Activated CD8-positive, alpha-beta memory T cell treated with anti-CD3 and anti-CD28 coated beads for 36 hours (primary cell): ENCODE data around the gene ANKS1A. TPM values are rescaled to one million over a fixed set of nuclear protein-coding genes. Genes with fewer than 3 reads are reported as not detected.

ENCODE experiments used
- CTCF ChIA-PET: fragments of 350-600 bp; sonication (Branson Sonifier 250); formaldehyde crosslinking; loops from one replicate; lab custom pipeline; 2021; ENCODE audit warnings: antibody characterized with exemption; lab: Charles Lee
- POLR2A ChIA-PET: fragments of 350-600 bp; sonication (Branson Sonifier 250); formaldehyde crosslinking; loops from one replicate; lab custom pipeline; 2021; ENCODE audit warnings: antibody characterized with exemption; lab: Charles Lee
- total RNA-seq, 2 experiments: library from RNA; stranded (reverse); gene quantifications; one replicate each; pipeline ENCODE4 v1.2.3, GENCODE V29; 2021

ANKS1A gene
- total RNA-seq, 2 experiments from 2014 or later: 7.9 to 8.6 TPM

DNA sequence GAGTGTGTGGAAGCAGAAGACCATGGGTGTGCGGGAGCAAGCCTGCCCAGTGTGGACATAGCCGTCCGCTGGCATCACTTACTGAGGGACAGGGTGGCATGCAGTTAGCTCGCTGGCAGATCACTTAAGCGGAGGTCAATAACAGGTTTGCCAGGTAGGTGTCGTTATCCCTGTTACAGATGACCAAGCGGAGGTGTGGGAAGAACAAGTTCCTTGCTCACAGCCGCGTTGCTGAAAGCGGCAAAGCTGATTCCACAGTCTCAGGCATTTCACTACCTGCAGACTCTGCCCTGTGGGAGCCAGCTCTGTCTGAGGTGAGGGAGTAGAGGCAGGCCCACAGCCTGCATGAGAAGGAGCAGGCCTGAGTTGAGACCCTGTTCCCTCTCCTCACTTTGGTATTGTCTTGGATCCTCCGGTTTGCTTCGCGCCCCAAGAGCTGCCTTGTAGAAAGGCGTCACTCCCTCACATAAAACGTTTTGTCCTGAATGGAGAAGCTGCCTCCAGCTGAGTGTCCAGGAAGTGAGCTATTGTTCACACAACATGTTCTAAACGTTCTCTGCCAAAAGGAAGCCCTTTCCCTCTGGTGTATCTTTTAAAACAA is 155.2 kb downstream of the ANKS1A start:
- CTCF ChIA-PET: no interaction called here

DNA sequence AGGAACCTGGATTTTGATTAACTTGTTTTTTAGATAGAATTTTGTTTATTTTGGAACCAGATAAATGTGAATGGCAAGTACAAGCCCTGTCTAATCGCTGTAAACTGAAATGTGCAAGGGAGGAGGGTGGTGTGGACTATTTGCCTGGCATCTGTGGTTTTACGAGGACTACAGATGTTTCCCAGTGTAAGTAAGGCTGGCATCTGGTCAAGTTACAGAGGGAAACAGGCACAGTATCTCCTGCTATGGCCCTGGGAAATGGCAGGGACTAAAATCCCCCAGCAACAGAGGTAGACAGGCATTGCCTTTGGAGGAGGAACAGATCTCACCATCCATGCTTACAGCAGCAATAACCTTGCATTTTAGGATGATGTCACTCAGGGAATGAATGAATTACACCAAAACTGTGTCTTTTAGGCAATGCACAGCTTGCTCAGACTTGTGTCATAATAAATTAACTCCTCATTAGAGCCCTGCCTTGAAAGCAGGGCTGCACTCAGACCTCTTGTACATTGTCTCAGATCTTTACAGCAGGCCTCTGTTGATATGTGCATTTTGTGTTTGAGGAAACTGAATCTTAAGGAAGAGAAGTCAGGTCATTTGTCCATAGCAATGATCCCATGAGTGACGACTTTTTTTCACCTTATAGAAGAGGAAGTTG is 155.8 kb downstream of the ANKS1A start:
- ChIA-PET CTCF (no interaction called here), POLR2A (no interaction called here)

More for the DNA sequence above, 155.2 kb downstream of the ANKS1A start:
- POLR2A ChIA-PET: no interaction called here

DNA sequence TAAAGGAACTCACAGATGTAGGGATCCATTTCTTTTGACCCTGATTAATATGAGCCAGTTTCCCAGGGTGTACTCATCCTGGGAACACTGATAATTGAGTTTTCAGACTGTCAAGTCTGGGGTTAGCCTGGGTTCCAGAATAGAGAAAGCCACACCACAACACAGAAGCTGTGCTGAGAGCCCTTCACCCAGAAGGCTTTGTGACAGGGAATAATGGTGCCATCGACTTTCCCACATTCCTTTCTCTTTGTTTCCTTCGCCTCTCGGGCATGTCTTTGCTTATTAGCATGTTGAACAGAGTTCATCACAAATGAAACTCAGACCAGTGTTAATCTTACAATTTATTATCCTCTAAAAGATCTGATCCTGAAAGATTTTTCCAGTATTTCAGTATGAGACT is 157.0 kb downstream of the ANKS1A start:
- CTCF ChIA-PET: no interaction called here
- POLR2A ChIA-PET: no interaction called here

DNA sequence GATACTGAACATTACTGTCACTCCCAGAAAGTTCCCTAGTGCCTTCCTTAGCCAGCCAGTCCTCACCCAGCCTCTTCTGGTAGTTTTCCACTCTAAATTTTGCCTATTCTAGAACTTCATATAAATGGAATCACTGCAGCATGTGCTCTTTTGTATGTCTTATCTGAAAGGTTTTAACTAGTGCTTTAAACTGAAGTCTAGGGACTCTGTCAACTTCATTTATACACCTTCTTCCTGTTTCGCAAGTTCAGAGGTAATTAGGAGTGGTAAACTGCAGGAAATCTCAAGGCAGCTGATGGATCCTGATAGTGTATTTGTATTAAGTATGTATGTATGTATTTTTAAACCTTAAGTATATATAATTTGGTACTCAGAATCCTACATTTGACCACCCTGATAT is 157.8 kb downstream of the ANKS1A start:
- POLR2A ChIA-PET: no interaction called here
- CTCF ChIA-PET: no interaction called here

DNA sequence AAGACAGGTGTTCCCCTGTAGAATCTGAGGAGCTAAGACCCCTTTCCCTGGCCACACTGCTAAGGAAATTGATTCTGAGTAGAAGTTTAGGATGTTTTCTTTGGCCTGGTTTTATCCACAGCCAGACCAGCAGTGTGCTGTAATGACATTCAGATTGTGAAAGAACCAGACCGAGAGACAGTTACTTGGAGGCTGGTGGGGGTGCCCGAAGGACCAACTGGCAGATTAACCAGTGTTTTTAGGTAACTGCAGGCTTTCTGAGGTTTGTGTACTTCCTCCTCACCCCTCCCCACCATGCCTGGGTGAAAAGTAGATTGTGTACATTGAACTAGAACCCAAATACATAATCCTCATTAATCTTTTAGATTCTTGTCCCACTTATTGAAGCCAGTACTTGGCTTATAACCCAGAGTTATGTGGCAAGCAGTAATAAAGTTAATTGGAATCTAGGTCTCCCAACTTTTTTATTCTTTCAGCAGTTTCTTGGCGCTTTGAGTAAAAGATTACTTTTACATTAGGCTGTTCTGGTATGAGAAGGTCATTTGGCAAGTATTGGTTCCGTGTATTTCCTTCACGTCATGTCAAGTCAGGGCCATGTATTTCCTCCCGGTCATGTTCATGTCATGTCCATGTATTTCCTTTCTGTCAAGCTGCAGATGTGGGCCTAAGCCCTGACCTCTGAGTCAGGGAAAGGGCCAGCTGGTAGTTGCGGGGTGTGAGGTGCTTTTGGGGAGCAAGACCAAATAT is 158.4 kb downstream of the ANKS1A start:
- ChIA-PET CTCF (no interaction called here), POLR2A (no interaction called here)

DNA sequence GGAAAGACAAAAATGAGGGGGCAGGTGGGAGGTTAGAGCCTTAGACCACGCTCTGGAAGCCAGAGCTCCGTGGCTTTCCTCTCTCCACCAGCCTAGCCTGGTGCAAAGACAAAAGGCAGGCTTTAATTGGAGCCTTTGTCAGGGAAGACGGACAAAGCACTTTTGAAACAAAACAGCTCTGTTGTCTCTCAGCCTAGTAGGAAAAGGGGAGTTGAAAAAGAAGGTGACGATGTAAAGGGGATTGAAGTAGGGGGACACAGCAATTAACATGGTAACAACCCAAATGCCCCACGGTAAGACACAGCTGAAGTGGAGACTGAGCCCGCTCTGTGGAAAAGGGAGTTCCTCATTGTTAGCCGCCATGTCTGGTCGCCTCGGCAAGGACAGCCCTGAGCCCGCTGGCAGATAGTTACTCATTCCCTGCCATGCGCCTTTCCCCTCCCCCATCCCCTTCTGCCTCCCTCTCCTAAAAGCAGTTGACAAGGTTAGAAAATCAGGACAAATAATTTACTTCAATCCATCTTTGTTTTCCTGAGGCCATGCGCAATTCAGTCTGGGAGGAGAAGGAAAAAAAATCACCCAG is 159.1 kb downstream of the ANKS1A start:
- CTCF ChIA-PET: interaction anchor here (1.0 kb wide), 1 partner anchor 92 kb away, joined by 3 read pairs; no protein-coding TSS in a partner anchor

DNA sequence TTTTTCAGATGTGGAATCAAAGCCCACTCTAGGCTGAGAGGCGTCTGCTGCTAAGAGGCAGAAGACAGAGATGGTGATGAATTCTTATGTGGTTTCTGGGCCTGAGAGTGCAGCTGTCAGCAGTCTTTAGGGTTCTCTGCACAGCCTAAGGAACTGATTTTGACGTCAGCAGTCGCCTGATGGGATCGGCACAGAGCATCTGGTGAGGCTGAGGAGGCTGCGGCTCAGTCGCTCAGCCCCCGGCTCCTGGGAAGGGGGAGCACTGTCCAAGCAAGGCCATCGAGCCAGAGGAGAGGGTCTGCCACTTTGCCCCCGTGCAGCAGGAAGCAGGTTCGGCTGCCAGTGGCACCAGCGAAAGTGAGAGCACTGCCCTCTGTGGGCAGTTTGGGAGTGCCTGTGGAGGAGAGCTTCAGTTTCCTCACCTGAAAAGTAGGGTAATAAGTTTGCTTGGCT is 159.6 kb downstream of the ANKS1A start:
- CTCF ChIA-PET: interaction anchor here (1.0 kb wide), 1 partner anchor 91 kb away, joined by 3 read pairs; no protein-coding TSS in a partner anchor

More for the DNA sequence above, 159.1 kb downstream of the ANKS1A start:
- POLR2A ChIA-PET: no interaction called here

DNA sequence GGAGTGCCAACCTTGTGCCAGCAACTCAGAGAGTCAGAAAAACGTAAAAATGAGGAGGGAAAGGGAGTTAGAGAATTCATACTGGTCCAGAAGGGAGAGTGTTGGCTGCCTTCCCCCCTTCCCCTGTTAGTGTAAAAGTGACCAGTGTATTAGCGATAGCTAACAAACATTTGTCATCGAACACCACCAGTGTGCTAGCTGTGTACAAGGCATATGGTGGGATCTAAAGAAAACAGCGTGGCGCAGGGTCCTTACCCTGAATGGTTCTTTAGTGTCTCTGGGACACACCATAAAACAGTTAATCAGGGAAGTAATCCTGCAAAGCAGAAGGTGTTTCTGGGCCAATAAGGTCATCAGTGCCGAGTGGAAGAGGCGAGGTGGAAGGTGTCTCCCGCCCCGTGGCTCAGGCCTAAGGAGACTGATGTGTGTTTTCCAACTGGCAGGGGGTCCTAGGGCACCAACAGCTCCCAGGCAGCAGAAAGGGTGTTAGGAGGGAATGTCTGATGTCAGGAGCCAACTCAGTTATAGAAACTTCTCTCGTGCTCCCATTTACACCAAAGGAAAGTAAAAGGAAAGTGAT is 160.2 kb downstream of the ANKS1A start:
- CTCF ChIA-PET: interaction anchor here (1.0 kb wide), 1 partner anchor 91 kb away, joined by 3 read pairs; no protein-coding TSS in a partner anchor
- POLR2A ChIA-PET: no interaction called here

More for the DNA sequence above, 159.6 kb downstream of the ANKS1A start:
- POLR2A ChIA-PET: no interaction called here

DNA sequence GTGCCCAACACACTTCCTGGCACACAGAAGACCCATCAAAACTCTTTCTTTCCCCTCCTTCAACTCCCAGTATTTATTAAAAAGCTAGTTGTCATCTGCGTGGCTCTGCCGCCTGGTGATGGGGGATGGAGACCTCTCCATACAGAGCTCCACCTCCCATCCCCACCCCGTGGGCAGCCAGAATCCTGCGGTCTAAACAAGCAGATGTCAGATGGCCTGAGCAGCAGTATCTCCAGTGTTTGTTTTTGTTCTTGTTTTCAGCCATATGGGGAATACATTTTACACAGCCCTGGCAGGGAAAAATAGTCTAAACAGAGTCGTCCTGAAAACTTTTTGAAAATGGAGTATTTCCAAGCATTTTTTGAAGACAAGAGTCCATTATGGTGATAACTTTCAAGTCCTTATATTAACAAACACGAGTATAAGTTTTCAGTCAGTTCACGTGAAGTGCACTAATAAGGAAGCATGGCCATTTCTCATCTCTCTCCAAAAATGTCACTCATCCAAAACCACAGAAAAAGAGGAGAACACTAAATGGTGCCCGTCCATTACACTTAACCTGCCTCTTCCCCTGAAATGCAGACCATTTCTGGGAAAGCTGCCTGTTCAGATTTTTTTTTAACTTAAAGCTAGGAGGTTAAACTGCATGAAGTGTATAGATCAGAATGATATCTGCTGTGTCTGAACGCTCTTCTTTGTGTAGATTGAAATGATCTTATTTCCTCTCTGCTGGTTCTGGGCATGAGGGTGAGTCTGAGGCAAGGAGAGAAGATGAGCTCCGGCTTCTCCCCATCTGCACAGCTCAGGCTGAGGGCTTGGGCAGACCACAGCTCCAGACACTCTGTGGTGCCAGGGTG is 161.1 kb downstream of the ANKS1A start:
- ChIA-PET CTCF (no interaction called here), POLR2A (no interaction called here)

DNA sequence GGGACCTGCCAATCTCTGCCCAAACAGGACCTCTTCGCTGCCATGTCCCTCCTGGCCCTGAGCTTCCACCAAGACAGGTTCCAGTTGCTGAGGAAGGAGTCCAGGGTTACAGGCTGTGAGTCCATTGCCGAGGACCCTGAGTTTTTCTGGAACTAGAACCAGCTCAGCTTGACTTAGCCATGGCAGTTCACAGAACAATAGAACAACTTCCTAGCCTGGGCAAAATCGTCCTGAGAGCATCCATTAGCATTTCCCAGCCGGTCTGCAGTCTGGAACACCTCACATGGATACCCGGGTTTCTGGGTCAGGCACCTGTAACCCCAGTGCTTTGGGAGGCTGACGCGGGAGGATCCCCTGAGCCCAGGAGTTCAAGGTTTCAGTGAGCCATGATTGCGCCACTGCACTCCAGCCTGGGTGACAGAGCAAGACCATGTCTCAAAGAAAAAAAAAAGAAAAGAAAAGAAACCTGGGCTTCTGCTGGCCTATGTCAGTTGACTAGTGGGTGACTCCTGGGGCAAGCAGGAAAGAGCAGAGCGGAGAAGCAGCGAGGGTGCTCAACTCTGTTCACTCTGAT is 161.8 kb downstream of the ANKS1A start:
- POLR2A ChIA-PET: no interaction called here
- CTCF ChIA-PET: interaction anchor here (1.2 kb wide), 1 partner anchor 13 kb away, joined by 4 read pairs; no protein-coding TSS in a partner anchor

DNA sequence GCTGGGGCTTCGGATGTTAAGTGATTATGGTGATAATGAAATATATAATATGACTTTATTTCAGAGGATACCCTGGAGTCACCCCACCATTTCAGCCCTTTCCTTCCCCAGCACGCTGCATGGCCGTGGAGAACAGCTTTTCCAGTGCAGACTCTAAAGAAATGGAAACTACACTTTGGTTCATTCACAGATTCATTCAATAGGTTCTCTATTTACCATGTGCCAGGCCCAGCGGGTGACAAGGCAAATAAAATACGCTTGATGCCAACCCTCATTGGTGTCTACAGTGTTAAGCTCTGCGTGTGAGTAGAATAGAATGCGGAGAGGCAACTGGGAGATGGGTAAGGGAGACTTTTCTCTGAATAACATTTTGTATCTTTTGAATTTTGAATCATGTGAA is 162.3 kb downstream of the ANKS1A start:
- ChIA-PET CTCF (interaction anchor here (1.2 kb wide), 1 partner anchor 14 kb away, joined by 4 read pairs; no protein-coding TSS in a partner anchor), POLR2A (no interaction called here)

DNA sequence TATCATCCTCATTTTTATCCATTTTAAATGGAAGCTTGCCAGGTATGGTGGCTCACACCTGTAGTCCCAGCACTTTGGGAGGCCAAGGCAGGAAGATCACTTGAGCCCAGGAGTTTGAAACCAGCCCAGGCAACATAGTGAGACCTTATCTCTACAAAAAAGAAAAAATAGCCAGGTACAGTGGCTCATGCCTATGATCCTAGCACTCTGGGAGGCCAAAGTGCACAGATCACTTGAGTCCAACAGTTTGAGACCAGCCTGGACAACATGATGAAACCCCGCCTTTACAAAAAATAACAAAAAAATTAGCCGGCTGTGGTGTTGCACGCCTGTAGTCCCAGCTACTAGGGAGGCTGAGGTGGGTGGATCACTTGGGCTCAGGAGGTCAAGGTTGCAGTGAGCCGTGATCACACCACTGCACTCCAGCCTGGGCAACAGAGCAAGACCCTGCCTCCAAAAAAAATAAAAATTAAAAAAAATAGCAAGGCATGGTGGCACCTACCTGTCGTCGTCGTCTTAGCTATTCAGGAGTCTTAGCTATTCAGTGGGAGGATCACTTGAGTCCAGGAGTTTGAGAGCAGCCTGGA is 163.0 kb downstream of the ANKS1A start:
- POLR2A ChIA-PET: no interaction called here

DNA sequence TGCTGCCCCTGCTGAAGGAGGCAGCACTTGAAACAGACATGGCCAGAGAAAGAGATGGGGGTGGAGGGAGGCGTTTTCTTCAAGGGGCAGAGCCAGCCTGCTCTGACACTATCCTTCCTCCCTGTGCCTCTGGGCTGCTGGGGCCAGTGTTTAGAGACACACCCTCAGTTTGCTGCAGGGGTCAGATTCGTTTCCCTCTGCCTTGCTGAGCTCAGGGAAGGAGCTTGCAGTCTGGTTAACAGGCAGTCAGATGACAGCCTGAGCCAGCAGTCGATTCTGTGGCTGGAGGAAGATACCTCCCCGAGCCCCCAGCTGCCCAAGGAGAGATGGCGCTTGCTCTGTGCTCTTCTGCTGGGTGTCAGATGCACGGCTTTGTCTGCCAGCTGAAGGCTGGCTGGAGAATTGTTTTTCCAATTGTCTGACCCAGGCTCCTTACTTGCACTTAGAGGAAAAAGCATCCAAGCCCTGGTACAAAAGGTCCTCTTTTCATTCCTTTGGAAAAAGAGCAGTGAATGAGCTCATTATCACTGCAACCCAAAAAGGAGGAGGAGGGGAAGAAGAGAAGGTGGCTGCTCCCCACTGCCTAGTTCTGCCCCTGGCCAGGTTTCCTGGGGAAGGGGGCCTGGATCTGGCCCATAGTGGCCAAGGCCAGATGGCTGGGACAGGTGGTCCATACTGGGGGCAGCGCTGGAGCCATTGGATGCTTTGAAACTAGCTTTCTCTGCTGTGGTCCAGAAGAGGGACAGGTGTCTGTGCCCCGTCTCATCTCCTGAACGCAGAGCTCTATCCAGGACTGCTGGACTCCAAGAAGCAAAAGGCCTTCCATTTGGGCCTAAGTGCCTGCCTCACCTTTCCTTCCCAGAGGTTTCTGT is 163.9 kb downstream of the ANKS1A start:
- POLR2A ChIA-PET: no interaction called here

More for the DNA sequence above, 163.0 kb downstream of the ANKS1A start:
- CTCF ChIA-PET: interaction anchor here (1.2 kb wide), 1 partner anchor 14 kb away, joined by 4 read pairs; no protein-coding TSS in a partner anchor

DNA sequence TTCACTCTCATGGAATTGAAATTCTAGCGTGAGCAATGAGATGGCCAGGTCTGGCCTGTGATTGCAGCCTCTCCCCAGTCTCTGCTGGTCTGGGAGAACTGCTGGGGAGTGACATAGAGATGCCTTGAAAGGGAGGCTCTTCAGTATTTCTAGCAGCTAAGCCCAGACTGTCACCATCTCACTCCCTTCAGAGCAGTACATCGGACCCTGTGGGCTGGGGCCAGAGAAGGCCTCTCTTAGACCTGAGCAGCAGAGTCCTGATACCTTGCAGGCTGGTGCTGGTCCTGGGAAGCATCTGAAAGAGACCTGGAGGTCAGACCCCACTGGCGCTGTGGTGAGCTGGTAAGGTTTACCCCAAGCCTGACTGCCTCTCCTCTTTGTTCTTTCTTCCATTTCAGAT is 164.6 kb downstream of the ANKS1A start:
- ChIA-PET CTCF (interaction anchor here (1.3 kb wide), 1 partner anchor 16 kb away, joined by 3 read pairs; no protein-coding TSS in a partner anchor), POLR2A (no interaction called here)

More for the DNA sequence above, 163.9 kb downstream of the ANKS1A start:
- CTCF ChIA-PET: no interaction called here

DNA sequence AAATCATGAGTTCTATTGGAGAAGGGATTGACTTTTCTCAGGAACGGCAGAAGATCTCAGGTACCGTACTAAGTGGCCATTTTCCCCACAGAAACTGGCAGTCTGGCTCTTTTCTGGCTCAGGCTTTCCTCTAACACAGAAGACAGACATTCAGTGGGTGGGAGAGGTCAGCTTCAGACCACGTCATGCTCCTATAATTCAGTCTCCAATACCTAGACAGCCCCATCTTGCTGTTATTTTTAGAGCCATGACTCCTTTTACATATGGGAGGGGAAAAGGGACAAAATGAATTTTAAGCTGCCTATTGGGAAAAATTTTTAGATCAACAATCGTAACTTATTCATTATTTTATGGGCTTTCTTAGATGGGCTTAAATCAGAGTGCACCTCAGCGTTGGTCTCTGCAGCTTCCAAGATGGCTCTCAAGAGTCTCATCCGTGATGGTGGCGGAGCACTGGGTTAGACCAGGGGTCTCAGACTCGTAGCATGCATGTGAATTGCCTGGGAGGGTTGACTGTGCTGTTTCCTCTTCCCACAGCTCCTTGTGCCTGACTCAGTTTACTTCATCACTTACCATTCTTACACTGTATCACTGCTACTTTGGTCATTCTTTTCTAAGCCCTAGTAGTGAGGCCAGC is 165.2 kb downstream of the ANKS1A start:
- CTCF ChIA-PET: interaction anchor here (1.3 kb wide), 1 partner anchor 16 kb away, joined by 3 read pairs; no protein-coding TSS in a partner anchor
- POLR2A ChIA-PET: no interaction called here

DNA sequence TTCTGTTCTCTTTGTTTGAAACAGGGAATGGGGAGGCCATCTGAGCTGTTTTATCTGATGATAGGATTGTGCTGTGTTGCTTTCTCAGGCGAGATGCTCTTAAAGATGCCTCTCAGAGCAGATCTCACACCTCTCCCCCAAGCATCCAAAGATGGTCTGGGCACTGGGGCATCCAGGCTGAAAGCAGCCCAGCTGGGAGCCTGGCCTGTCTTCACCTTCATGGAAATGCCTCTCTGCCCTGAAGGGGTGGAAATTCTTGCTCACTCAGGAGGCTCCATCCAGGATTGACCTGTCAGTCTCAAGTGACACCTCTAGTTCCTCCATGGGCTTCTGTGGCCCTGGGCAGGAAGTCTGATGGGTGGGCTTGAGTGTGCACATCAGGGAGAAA is 165.7 kb downstream of the ANKS1A start:
- CTCF ChIA-PET: interaction anchor here (1.3 kb wide), 1 partner anchor 17 kb away, joined by 3 read pairs; no protein-coding TSS in a partner anchor
- POLR2A ChIA-PET: no interaction called here
